ENCODE results near the gene HIC2.
"Not testable (repeated sequence)": the region's sequence is repeated elsewhere in the genome, so short reads cannot be mapped to it uniquely, and the experiment has no call there.

GRCh38 chr22:21416375-21416774, 796 bp upstream of the HIC2 start:
- TF ChIP-seq CTCF (conservative IDR thresholded peaks at IDR 0.05); ZFX (IDR thresholded peaks at IDR 0.05): not testable (repeated sequence)
